Measurements from ENCODE around the gene DR1.
"Not testable (repeated sequence)": the region's sequence is repeated elsewhere in the genome, so short reads cannot be mapped to it uniquely, and the experiment has no call there.

The DR1 gene

GRCh38 chr1:93347334-93347899 lies 1.7 kb downstream of the DR1 start:
- no peak for DNase-seq (ENCODE audit: low read depth in 2 of 2)
- H3K4me3 ChIP-seq (replicated peaks in 1 of 2; ENCODE audit: low read depth in 2 of 2, low read length in 2 of 2) = peak overlapping the region; percentile 84 to 92
- TF ChIP-seq CTCF (IDR thresholded peaks at IDR 0.05; ENCODE audit: low read depth, low read length) = no peak

DNA sequence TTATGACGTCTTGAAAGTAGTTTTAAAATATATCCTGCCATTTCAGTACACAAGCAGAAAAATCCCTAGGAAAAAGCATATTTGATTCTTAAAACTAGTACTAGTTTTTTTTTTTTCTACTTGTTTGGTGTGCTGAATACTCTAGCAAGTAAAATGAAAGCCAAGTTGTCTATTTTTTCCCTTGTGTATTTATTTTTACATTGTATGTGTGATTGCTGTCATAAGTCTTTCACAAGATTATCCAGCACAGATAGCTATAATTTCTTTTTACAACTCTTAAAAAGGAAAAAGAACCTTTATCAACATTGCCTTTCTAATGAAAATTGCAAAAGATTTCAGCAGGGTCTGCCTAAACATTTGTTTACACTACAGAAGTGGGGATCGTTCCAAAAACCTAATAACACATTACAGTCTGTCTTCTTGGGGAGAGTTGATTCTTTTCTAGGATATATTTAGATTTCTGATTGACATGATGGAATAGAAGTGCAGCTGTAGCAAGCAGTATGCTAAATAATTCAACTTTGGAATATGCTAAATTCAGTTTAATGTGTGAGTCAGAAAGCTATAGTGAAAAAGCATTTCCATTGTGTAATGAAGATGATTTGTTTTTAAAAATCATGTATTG lies 2.5 kb downstream of the DR1 start:
- H3K4me3 ChIP-seq (replicated peaks in 1 of 2; ENCODE audit: low read depth in 2 of 2, low read length in 2 of 2) = peak overlapping the region; percentile 84 to 92
- no peak for DNase-seq (ENCODE audit: low read depth in 2 of 2)
- no peak for TF ChIP-seq CTCF (IDR thresholded peaks at IDR 0.05; ENCODE audit: low read depth, low read length)

DNA sequence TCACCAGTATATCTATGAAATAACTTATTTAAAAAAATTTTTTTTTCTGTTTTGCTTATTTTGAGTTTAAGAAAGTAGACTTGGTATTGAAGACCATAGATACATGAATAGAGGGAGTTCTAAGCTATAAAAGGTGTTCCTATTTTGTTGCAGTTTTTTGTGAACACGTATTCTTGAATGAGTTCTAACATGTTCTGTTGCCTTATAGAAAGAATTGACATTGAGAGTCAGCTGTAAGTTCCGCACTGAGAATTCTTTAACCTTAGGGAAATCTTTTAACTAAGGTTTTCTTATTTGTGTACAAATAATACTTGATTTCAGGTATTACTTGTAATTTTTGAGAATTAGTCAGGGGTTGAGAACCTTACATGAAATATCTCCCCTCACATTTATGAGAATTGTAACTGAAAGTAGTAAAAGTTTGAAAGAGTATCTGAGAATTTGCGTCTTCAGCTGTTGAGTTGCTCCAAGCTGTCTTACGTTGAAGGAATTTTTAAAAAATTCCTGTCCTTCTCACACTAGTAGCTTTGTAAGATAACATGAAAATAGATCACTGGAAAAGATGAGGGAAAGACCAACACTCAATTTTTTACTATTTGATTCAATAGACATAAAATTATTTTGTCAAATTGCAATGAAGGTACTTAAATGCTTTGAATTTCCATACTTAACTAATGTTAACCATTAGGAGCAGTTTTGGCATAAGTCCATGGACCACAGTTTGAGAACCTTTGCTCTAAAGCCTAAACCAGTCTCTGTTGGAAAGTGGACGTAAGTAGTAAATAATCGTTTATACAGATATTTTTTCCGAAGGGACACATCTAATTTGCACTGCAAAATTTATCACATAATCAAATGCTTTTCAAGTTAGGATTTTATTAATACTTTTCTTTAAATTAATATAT lies 3.8 kb downstream of the DR1 start:
- no peak for TF ChIP-seq CTCF (IDR thresholded peaks at IDR 0.05; ENCODE audit: low read depth, low read length)
- H3K4me3 ChIP-seq (replicated peaks in 1 of 2; ENCODE audit: low read depth in 2 of 2, low read length in 2 of 2) = peak overlapping the region; percentile 11 to 84
- DNase-seq (ENCODE audit: low read depth in 2 of 2) = peak; percentile 35 to 52

GRCh38 chr1:93350322-93350721 lies 4.6 kb downstream of the DR1 start:
- H3K4me3 ChIP-seq (replicated peaks in 1 of 2; ENCODE audit: low read depth in 2 of 2, low read length in 2 of 2) = no peak overlapping the region
- DNase-seq (ENCODE audit: low read depth in 2 of 2) = no peak
- TF ChIP-seq CTCF (IDR thresholded peaks at IDR 0.05; ENCODE audit: low read depth, low read length) = no peak

GRCh38 chr1:93350875-93351274 lies 5.2 kb downstream of the DR1 start:
- no peak for DNase-seq (ENCODE audit: low read depth in 2 of 2)
- TF ChIP-seq CTCF (IDR thresholded peaks at IDR 0.05; ENCODE audit: low read depth, low read length) = no peak
- H3K4me3 ChIP-seq (replicated peaks in 1 of 2; ENCODE audit: low read depth in 2 of 2, low read length in 2 of 2) = no peak overlapping the region

GRCh38 chr1:93351346-93351745 lies 5.6 kb downstream of the DR1 start:
- not testable (repeated sequence) for H3K4me3 ChIP-seq (replicated peaks in 1 of 2; ENCODE audit: low read depth in 2 of 2, low read length in 2 of 2); DNase-seq (ENCODE audit: low read depth in 2 of 2)

GRCh38 chr1:93352376-93352775 lies 6.7 kb downstream of the DR1 start:
- no peak overlapping the region for H3K4me3 ChIP-seq (replicated peaks in 1 of 2; ENCODE audit: low read depth in 2 of 2, low read length in 2 of 2)
- no peak for DNase-seq (ENCODE audit: low read depth in 2 of 2)

More at GRCh38 chr1:93352376-93352775, 6.7 kb downstream of the DR1 start:
- TF ChIP-seq CTCF (IDR thresholded peaks at IDR 0.05; ENCODE audit: low read depth, low read length) = no peak

Data from cardiac fibroblast (primary cell).